Dendritic cell treated with granulocyte-macrophage colony-stimulating factor and Interleukin-4, amounts not matched to agents 40 ng/mL and 50 ng/mL, for 4 days (primary cell): ENCODE data around the gene GSTM5.
"Not testable (repeated sequence)": the region's sequence is repeated elsewhere in the genome, so short reads cannot be mapped to it uniquely, and the experiment has no call there.

ENCODE experiments used
- H3K27ac Mint-ChIP-seq: one replicate; pipeline ENCODE4 v1.8.0; 2022; ENCODE audit warnings: mild to moderate bottlenecking, mixed read lengths
- H3K27me3 Mint-ChIP-seq: one replicate; pipeline ENCODE4 v1.8.0; 2022; ENCODE audit warnings: mild to moderate bottlenecking, mixed read lengths
- H3K36me3 Mint-ChIP-seq: one replicate; pipeline ENCODE4 v1.8.0; 2022; ENCODE audit warnings: low read depth, mixed read lengths
- H3K4me1 Mint-ChIP-seq: one replicate; pipeline ENCODE4 v1.8.0; 2022; ENCODE audit warnings: low read depth, mixed read lengths
- H3K4me3 Mint-ChIP-seq: one replicate; pipeline ENCODE4 v1.8.0; 2022; ENCODE audit warnings: mild to moderate bottlenecking, moderate library complexity, mixed read lengths
- H3K9me3 Mint-ChIP-seq: one replicate; pipeline ENCODE4 v1.8.0; 2022; ENCODE audit warnings: mixed read lengths
- intact Hi-C: fragments of 100-400 bp; cut with micrococcal nuclease; formaldehyde crosslinking; loops from one replicate; pipeline ENCODE4 v1.15.0; 2022

GSTM5 gene

DNA sequence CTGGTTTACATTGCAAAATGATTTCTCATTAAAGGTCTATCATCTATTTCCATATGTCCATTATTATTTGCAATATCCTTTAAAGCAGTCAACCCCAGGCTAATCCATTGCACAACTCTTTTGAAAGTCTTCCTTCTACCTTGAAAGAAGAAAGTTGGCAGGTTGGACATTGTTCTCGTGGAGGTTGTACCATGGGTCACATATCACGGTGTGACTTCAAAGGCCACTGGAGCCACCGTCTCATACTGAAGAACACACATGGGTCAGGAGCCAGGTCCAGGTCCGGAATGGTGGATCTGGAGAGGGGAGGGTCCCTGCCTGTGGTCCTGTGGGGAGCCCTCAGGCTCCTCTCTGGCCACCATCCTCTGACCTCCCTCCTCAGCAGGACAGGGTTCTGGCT lies 26.2 kb upstream of the GSTM5 start:
- intact Hi-C loops, H3K4me3 Mint-ChIP-seq, H3K27ac Mint-ChIP-seq, H3K9me3 Mint-ChIP-seq, H3K27me3 Mint-ChIP-seq: not testable (repeated sequence)
- Mint-ChIP-seq H3K36me3 (peaks cover 20% of the 10 kb centered on the region), H3K4me1 (peaks cover 11% of the 10 kb centered on the region)

DNA sequence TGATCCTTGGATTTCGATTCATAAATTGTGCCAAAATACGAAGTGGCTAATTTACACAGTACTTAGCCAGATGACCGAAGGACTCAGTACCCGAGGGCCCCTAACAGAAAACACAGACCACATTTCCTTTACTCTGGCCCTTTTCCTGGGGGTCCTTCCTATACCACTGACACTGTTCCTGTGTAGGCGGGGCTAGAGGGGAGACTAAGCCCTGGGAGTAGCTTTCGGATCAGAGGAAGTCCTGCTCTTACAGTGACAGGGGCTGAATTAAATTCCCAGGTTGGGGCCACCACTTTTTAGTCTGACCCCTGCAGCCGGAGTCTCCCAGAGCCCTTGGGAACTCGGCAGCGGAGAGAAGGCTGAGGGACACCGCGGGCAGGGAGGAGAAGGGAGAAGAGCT lies 24.9 kb upstream of the GSTM5 start:
- H3K27me3 Mint-ChIP-seq, intact Hi-C loops, H3K9me3 Mint-ChIP-seq: not testable (repeated sequence)
- Mint-ChIP-seq H3K4me1 (peaks cover 16% of the 10 kb centered on the region), H3K27ac (peak overlapping the region; percentile 87), H3K36me3 (peaks cover 20% of the 10 kb centered on the region), H3K4me3 (peak overlapping the region; percentile 78)

DNA sequence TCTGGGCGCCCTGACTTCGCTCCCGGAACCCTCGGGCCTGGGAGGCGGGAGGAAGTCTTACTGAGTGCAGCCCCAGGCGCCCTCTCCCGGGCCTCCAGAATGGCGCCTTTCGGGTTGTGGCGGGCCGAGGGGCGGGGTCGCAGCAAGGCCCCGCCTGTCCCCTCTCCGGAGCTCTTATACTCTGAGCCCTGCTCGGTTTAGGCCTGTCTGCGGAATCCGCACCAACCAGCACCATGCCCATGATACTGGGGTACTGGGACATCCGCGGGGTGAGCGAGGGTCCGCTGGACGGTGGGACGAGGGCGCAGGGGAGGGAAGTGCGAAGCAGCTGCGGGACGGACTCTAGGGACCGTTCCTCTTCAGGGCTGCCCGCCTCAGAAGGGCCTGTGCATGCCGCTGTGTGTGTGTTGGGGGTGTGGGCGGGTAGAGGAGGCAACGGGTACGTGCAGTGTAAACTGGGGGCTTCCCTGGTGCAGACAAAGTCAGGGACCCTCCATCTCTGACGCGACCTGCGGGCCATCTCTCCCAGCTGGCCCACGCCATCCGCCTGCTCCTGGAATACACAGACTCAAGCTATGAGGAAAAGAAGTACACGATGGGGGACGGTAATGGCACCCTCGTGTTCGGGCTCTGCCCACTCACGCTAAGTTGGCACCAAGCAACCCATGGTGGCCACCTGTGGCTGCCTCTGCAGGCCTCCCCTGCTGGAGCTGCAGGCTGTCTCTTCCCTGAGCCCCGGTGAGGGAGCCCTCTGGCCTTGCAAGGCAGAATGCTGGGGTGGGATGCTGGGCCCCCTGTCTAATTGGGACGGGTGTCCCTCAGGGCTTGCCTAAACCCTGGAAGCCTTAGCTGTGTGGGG lies 24.2 kb upstream of the GSTM5 start, which contains the start of gene GSTM1:
TSS of gene GSTM1 (plus strand) at position 177 of the 859 bp plus-strand sequence. CDS start at position 234, 57 bp downstream.
- H3K27ac Mint-ChIP-seq: peak within 1 kb of the TSS; percentile 87
- H3K27me3 Mint-ChIP-seq: peaks cover 3% of the 10 kb centered on the region
- H3K9me3 Mint-ChIP-seq: no peaks in the 10 kb centered on the region
- peak within 1 kb of the TSS; percentile 78 for H3K4me3 Mint-ChIP-seq
- peaks cover 16% of the 10 kb centered on the region for H3K4me1 Mint-ChIP-seq
- intact Hi-C loops: no loop called here
- H3K36me3 Mint-ChIP-seq: peaks cover 20% of the 10 kb centered on the region

GRCh38 chr1:109689844-109690405 lies 22.1 kb upstream of the GSTM5 start:
- H3K4me3 Mint-ChIP-seq: no peak overlapping the region

DNA sequence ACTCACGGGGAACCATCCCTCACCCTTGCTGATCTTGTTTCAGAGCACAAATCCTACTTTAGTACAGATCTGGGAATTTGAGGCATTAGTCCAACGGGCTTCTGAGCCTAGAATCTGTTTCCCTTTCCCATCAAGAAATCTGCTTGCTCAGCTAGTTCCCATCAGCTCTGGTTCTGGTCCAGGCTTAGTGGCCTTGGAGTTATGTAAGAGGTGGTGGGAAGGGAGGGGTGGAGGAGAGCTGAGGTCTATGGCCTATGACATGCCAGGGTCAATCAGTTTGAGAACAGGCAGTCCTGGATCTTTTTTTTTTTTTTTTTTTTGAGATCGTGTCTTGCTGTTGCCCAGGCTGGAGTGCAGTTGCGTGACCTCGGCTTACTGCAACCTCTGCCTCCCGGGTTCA lies 20.3 kb upstream of the GSTM5 start:
- Mint-ChIP-seq H3K36me3 (peaks cover 20% of the 10 kb centered on the region), H3K27ac (no peak overlapping the region), H3K4me3 (no peak overlapping the region), H3K9me3 (no peaks in the 10 kb centered on the region), H3K4me1 (peaks cover 16% of the 10 kb centered on the region), H3K27me3 (peaks cover 3% of the 10 kb centered on the region)
- intact Hi-C loops: no loop called here

More at GRCh38 chr1:109689844-109690405, 22.1 kb upstream of the GSTM5 start:
- Mint-ChIP-seq H3K27me3 (peaks cover 3% of the 10 kb centered on the region), H3K9me3 (no peaks in the 10 kb centered on the region), H3K36me3 (peaks cover 20% of the 10 kb centered on the region), H3K27ac (no peak overlapping the region), H3K4me1 (peaks cover 16% of the 10 kb centered on the region)
- intact Hi-C loops: no loop called here

- peaks cover 19% of the 10 kb centered on the region for H3K36me3 Mint-ChIP-seq
- H3K27ac Mint-ChIP-seq, H3K27me3 Mint-ChIP-seq, intact Hi-C loops, H3K9me3 Mint-ChIP-seq, H3K4me3 Mint-ChIP-seq: not testable (repeated sequence)
- peaks cover 10% of the 10 kb centered on the region for H3K4me1 Mint-ChIP-seq
Observed at GRCh38 chr1:109694400-109694799, 17.7 kb upstream of the GSTM5 start.

DNA sequence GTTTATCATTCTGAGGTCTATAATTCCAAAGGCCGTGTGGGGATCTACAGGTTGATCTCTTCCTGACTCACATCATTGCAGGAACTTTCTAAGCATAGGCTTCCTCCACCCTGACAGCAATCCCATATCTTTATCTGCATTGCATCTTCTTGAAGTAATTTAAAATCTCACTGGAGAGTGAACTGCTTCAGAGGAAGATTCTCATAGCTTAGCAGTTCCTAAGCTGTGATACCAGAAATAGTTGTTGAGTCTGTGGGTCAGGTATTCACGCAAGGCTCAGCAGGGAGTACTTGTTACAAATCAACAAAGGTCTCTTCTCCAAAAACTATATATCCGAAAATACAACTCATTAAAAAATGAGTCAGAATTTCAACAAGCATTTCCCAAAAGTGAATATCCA lies 16.9 kb upstream of the GSTM5 start:
- H3K27me3 Mint-ChIP-seq, H3K9me3 Mint-ChIP-seq, H3K4me3 Mint-ChIP-seq, H3K27ac Mint-ChIP-seq, H3K4me1 Mint-ChIP-seq, intact Hi-C loops: not testable (repeated sequence)
- H3K36me3 Mint-ChIP-seq: peaks cover 12% of the 10 kb centered on the region

GRCh38 chr1:109697066-109697465 lies 15.0 kb upstream of the GSTM5 start:
- Mint-ChIP-seq H3K27ac (no peak overlapping the region), H3K4me3 (no peak overlapping the region), H3K36me3 (peaks cover 6% of the 10 kb centered on the region), H3K4me1 (no peaks in the 10 kb centered on the region), H3K9me3 (peaks cover 3% of the 10 kb centered on the region), H3K27me3 (no peaks in the 10 kb centered on the region)
- intact Hi-C loops: no loop called here

GRCh38 chr1:109697861-109698260 lies 14.2 kb upstream of the GSTM5 start:
- H3K27ac Mint-ChIP-seq, H3K4me1 Mint-ChIP-seq, intact Hi-C loops, H3K27me3 Mint-ChIP-seq, H3K4me3 Mint-ChIP-seq, H3K36me3 Mint-ChIP-seq: not testable (repeated sequence)
- H3K9me3 Mint-ChIP-seq: peaks cover 10% of the 10 kb centered on the region

GRCh38 chr1:109702940-109703339 lies 9.1 kb upstream of the GSTM5 start:
- H3K4me1 Mint-ChIP-seq, intact Hi-C loops, H3K4me3 Mint-ChIP-seq, H3K27me3 Mint-ChIP-seq, H3K27ac Mint-ChIP-seq: not testable (repeated sequence)
- Mint-ChIP-seq H3K9me3 (peaks cover 44% of the 10 kb centered on the region), H3K36me3 (peaks cover 12% of the 10 kb centered on the region)

DNA sequence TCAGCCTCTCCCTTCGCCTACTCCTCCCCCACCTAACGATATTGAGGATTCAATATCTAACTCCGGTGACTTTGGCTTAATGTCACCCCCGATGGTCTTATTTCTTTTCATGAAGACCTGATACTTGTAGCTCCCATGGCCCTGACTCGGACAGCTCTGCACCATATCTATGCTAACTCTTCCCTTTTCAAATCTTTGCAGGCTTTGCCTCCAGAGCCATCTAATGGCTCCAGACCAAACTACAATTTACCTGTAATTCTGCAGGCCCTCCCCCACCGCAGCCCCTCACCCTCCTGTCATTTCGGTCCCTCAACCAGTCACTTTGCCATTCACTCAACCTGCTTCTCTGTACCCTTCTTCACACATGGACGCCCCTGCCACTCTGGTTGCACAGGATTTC lies 7.9 kb upstream of the GSTM5 start:
- Mint-ChIP-seq H3K4me1 (peaks cover 5% of the 10 kb centered on the region), H3K27me3 (no peaks in the 10 kb centered on the region), H3K9me3 (peaks cover 57% of the 10 kb centered on the region), H3K27ac (no peak overlapping the region), H3K4me3 (no peak overlapping the region), H3K36me3 (peaks cover 13% of the 10 kb centered on the region)
- intact Hi-C loops: no loop called here

GRCh38 chr1:109705411-109705810 lies 6.6 kb upstream of the GSTM5 start:
- Mint-ChIP-seq H3K9me3 (peaks cover 64% of the 10 kb centered on the region), H3K4me3 (no peak overlapping the region), H3K36me3 (peaks cover 13% of the 10 kb centered on the region), H3K27me3 (no peaks in the 10 kb centered on the region), H3K4me1 (peaks cover 5% of the 10 kb centered on the region), H3K27ac (no peak overlapping the region)
- intact Hi-C loops: no loop called here

DNA sequence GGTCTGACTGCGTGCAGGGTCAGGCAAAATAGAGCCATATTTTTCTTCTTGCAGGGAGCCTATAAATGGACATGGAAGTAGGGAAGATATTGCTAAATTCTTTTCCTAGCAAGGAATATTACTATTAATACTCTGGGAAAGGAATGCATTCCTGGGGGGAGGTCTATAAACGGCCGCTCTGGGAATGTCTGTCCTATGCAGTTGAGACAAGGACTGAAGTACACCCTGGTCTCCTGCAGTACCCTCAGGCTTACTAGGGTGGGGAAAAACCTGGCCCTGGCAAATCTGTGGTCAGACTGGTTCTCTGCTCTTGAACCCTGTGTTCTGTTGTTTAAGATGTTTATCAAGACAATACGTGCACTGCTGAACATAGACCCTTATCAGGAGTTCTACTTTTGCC lies 3.1 kb upstream of the GSTM5 start:
- Mint-ChIP-seq H3K4me1 (peaks cover 14% of the 10 kb centered on the region), H3K9me3 (peaks cover 43% of the 10 kb centered on the region), H3K36me3 (peaks cover 11% of the 10 kb centered on the region), H3K27me3 (peaks cover 13% of the 10 kb centered on the region)
- H3K4me3 Mint-ChIP-seq, intact Hi-C loops, H3K27ac Mint-ChIP-seq: not testable (repeated sequence)

DNA sequence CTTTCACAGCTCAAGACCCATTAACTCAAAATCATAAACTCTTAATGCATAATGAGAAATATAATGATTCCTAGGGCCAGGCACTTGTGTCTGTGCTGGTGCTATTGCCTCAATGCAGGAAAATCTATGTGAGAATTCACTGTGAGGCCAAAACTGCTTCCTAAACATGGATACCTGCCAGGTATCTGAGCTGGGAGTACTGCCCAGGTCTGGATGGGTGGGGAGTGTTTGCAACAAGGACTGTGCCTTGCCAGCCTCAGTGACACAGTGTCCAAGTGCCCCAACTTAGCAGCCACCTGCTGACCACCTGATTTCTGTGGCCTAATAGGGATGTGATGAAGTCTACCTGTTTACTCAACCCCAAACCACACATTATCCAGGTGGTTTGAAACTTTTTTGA lies 2.2 kb upstream of the GSTM5 start:
- intact Hi-C loops, H3K27ac Mint-ChIP-seq, H3K4me3 Mint-ChIP-seq, H3K36me3 Mint-ChIP-seq: not testable (repeated sequence)
- peaks cover 14% of the 10 kb centered on the region for H3K4me1 Mint-ChIP-seq
- peaks cover 13% of the 10 kb centered on the region for H3K27me3 Mint-ChIP-seq
- peaks cover 34% of the 10 kb centered on the region for H3K9me3 Mint-ChIP-seq
